ENCODE measurements around the gene BAZ1B. TPM values are rescaled to one million over a fixed set of nuclear protein-coding genes. Genes with fewer than 3 reads are reported as not detected.
"Not testable (repeated sequence)": the region's sequence is repeated elsewhere in the genome, so short reads cannot be mapped to it uniquely, and the experiment has no call there.

Gene BAZ1B
- total RNA-seq, 1 experiment from 2014 or later: 66.3 TPM

- Mint-ChIP-seq H3K9me3 (no peaks in the 10 kb centered on the region), H3K4me1 (peaks cover 15% of the 10 kb centered on the region), H3K27me3 (ENCODE audit: low read depth) (no peaks in the 10 kb centered on the region), H3K4me3 (no peak overlapping the region), H3K36me3 (no peaks in the 10 kb centered on the region), H3K27ac (peak overlapping the region; percentile 75)
- ChIA-PET POLR2A (no interaction called here), CTCF (no interaction called here)
- DNase-seq (ENCODE audit: low spot score) (no peak), ATAC-seq (no peak)
- TF ChIP-seq ZMAT4 (CRISPR knock-in tag; IDR thresholded peaks at IDR 0.05): no peak
- TF ChIP-seq, protein P1, sequence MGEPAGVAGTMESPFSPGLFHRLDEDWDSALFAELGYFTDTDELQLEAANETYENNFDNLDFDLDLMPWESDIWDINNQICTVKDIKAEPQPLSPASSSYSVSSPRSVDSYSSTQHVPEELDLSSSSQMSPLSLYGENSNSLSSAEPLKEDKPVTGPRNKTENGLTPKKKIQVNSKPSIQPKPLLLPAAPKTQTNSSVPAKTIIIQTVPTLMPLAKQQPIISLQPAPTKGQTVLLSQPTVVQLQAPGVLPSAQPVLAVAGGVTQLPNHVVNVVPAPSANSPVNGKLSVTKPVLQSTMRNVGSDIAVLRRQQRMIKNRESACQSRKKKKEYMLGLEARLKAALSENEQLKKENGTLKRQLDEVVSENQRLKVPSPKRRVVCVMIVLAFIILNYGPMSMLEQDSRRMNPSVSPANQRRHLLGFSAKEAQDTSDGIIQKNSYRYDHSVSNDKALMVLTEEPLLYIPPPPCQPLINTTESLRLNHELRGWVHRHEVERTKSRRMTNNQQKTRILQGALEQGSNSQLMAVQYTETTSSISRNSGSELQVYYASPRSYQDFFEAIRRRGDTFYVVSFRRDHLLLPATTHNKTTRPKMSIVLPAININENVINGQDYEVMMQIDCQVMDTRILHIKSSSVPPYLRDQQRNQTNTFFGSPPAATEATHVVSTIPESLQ (CRISPR knock-in tag; IDR thresholded peaks at IDR 0.05): no peak
- TF ChIP-seq, protein P2, sequence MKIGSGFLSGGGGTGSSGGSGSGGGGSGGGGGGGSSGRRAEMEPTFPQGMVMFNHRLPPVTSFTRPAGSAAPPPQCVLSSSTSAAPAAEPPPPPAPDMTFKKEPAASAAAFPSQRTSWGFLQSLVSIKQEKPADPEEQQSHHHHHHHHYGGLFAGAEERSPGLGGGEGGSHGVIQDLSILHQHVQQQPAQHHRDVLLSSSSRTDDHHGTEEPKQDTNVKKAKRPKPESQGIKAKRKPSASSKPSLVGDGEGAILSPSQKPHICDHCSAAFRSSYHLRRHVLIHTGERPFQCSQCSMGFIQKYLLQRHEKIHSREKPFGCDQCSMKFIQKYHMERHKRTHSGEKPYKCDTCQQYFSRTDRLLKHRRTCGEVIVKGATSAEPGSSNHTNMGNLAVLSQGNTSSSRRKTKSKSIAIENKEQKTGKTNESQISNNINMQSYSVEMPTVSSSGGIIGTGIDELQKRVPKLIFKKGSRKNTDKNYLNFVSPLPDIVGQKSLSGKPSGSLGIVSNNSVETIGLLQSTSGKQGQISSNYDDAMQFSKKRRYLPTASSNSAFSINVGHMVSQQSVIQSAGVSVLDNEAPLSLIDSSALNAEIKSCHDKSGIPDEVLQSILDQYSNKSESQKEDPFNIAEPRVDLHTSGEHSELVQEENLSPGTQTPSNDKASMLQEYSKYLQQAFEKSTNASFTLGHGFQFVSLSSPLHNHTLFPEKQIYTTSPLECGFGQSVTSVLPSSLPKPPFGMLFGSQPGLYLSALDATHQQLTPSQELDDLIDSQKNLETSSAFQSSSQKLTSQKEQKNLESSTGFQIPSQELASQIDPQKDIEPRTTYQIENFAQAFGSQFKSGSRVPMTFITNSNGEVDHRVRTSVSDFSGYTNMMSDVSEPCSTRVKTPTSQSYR (CRISPR knock-in tag; IDR thresholded peaks at IDR 0.05): no peak
- no peak for TF ChIP-seq SMAD4 (CRISPR knock-in tag; IDR thresholded peaks at IDR 0.05)
- TF ChIP-seq ZNF232 (CRISPR knock-in tag; IDR thresholded peaks at IDR 0.05): no peak
- TF ChIP-seq ZNF423 (CRISPR knock-in tag; IDR thresholded peaks at IDR 0.05): no peak
- no peak for TF ChIP-seq E2F1 (CRISPR knock-in tag; IDR thresholded peaks at IDR 0.05)
- TF ChIP-seq ZNF121 (CRISPR knock-in tag; IDR thresholded peaks at IDR 0.05): no peak
- TF ChIP-seq JUN (CRISPR knock-in tag; IDR thresholded peaks at IDR 0.05): no peak
- no peak for TF ChIP-seq ZNF512 (CRISPR knock-in tag; IDR thresholded peaks at IDR 0.05; ENCODE audit: borderline replicate concordance)
- TF ChIP-seq FOXP1 (CRISPR knock-in tag; IDR thresholded peaks at IDR 0.05; ENCODE audit: borderline replicate concordance): no peak
- TF ChIP-seq ZNF416 (CRISPR knock-in tag; IDR thresholded peaks at IDR 0.05): no peak
- no peak for TF ChIP-seq SP1 (CRISPR knock-in tag; conservative IDR thresholded peaks at IDR 0.05)
- TF ChIP-seq TCF7 (CRISPR knock-in tag; IDR thresholded peaks at IDR 0.05; ENCODE audit: low read depth): no peak
- TF ChIP-seq CBFB (CRISPR knock-in tag; IDR thresholded peaks at IDR 0.05; ENCODE audit: low read depth): no peak
Observed at GRCh38 chr7:73526896-73527821, 5.1 kb upstream of the BAZ1B start.

DNA sequence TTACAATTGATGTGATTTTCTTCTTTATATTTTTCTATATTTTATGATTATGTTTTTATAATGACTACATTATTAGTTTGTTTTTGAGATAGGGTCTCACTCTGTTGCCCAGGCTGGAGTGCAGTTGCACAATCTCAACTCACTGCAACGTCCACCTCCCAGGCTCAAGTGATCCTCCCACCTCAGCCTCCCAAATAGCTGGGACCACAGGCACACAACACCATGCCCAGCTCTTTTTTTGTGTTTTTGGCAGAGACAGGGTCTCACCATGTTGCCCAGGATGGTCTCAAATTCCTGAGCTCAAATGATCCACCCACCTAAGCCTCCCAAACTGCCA lies 4.0 kb upstream of the BAZ1B start:
- H3K27ac Mint-ChIP-seq; CTCF ChIA-PET; H3K36me3 Mint-ChIP-seq; H3K4me3 Mint-ChIP-seq; ATAC-seq; DNase-seq (ENCODE audit: low spot score); H3K9me3 Mint-ChIP-seq; POLR2A ChIA-PET; H3K27me3 Mint-ChIP-seq (ENCODE audit: low read depth): not testable (repeated sequence)
- H3K4me1 Mint-ChIP-seq: peaks cover 15% of the 10 kb centered on the region

All from WTC11 (cell line).